Prostate gland (tissue), 2 donors: ENCODE results near the gene OAS3. TPM values are rescaled to one million over a fixed set of nuclear protein-coding genes. Genes with fewer than 3 reads are reported as not detected.

Experiments
- DNase-seq: peaks from one replicate; pipeline ENCODE4 v3.0.0-alpha.2; 2019; ENCODE audit warnings: low spot score
- H3K27ac ChIP-seq, 2 donors: fragments of 200-600 bp; sonication (generic); 2 replicates each; pipeline ENCODE4 v1.5.1; 2017 to 2019
- H3K27me3 ChIP-seq: fragments of 200-600 bp; sonication (generic); replicated peaks from 2 replicates; pipeline ENCODE4 v1.5.1; 2019; ENCODE audit not compliant: insufficient read depth
- H3K36me3 ChIP-seq, 2 donors: fragments of 200-600 bp; sonication (generic); 1 replicate in 1 of 2; 2 replicates in 1 of 2; pipeline versions ENCODE4 v1.5.1 to v1.8.1; 2017 to 2019
- H3K4me1 ChIP-seq: fragments of 200-600 bp; sonication (generic); replicated peaks from 2 replicates; pipeline ENCODE4 v1.5.1; 2019
- H3K4me3 ChIP-seq, 2 donors: fragments of 200-600 bp; sonication (generic); 2 replicates each; pipeline ENCODE4 v1.5.1; 2017 to 2019
- H3K9me3 ChIP-seq: fragments of 200-600 bp; sonication (generic); 2 replicates; pipeline ENCODE4 v1.5.1; 2017
- POLR2A ChIP-seq: fragments of 450-650 bp; IDR thresholded peaks from one replicate; pipeline ENCODE4 v1.6.1; 2016; ENCODE audit warnings: antibody characterized with exemption, mild to moderate bottlenecking
- POLR2AphosphoS5 ChIP-seq: sonication (generic); formaldehyde crosslinking; IDR thresholded peaks from one replicate; pipeline ENCODE4 v1.6.1; 2017; ENCODE audit warnings: antibody characterized with exemption
- WGBS: methylation state at CpG from one replicate; pipeline ENCODE4 v1.1.5; 2018; 5-methylcytosine and 5-hydroxymethylcytosine counted together
- intact Hi-C: fragments of 100-400 bp; cut with DNase I; formaldehyde crosslinking; loops from one replicate; pipeline ENCODE4 v1.14.2; 2022
- total RNA-seq, 2 donors: library from RNA; depleted of rRNA; stranded (reverse); fragments of >200 nt; gene quantifications; one replicate each; pipeline ENCODE4 v1.1.0, GENCODE V29; 2016
- TF ChIP-seq, protein P1 (sequence below), 4 experiments: fragments of 200-600 bp in 2 of 4; fragments of 450-650 bp in 2 of 4; sonication (generic) in 2 of 4; IDR thresholded peaks; 1 replicate in 3 of 4; 2 replicates in 1 of 4; pipeline ENCODE4 v1.5.1; 2016 to 2019; ENCODE audit warnings: antibody characterized with exemption in 4 of 4, mild to moderate bottlenecking in 2 of 4, moderate library complexity in 2 of 4

Gene OAS3
- total RNA-seq, 2 donors from 2014 or later: 8.7 to 11.2 TPM

DNA sequence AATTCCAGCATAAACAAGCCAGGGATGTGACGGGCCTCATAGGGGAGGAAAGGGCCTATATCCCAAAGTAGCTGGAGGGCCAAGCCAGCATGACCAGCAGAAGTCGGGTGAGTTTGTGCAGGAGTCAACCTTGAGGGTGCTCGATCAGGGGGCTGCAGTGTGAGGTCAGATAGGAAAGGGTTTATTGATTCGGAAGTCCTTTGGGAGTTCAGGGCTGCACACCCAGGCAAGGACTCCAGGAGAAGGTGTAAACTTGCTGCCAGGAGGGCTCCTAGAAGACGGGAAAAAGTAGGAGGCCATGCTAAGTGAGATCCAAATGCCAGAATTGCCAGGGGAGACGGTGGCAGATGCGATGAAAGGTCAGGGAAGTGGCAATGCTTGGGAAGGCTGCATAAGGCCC, 36.6 kb downstream of the OAS3 start:
- DNase-seq: no peak
- H3K4me1 ChIP-seq: no peaks in the 10 kb centered on the region
- 90% methylated on average over 7 of the region's 7 CpGs for WGBS
- no peaks in the 10 kb centered on the region for H3K27me3 ChIP-seq
- intact Hi-C loops: no loop called here
- no peaks in the 10 kb centered on the region for H3K9me3 ChIP-seq
- no peak overlapping the region for H3K27ac ChIP-seq
- TF ChIP-seq POLR2AphosphoS5: no peak
- TF ChIP-seq, protein P1, sequence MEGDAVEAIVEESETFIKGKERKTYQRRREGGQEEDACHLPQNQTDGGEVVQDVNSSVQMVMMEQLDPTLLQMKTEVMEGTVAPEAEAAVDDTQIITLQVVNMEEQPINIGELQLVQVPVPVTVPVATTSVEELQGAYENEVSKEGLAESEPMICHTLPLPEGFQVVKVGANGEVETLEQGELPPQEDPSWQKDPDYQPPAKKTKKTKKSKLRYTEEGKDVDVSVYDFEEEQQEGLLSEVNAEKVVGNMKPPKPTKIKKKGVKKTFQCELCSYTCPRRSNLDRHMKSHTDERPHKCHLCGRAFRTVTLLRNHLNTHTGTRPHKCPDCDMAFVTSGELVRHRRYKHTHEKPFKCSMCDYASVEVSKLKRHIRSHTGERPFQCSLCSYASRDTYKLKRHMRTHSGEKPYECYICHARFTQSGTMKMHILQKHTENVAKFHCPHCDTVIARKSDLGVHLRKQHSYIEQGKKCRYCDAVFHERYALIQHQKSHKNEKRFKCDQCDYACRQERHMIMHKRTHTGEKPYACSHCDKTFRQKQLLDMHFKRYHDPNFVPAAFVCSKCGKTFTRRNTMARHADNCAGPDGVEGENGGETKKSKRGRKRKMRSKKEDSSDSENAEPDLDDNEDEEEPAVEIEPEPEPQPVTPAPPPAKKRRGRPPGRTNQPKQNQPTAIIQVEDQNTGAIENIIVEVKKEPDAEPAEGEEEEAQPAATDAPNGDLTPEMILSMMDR (IDR thresholded peaks at IDR 0.05): no peak
- TF ChIP-seq POLR2A: no peak
- no peak overlapping the region for H3K4me3 ChIP-seq
- no peaks in the 10 kb centered on the region for H3K36me3 ChIP-seq

DNA sequence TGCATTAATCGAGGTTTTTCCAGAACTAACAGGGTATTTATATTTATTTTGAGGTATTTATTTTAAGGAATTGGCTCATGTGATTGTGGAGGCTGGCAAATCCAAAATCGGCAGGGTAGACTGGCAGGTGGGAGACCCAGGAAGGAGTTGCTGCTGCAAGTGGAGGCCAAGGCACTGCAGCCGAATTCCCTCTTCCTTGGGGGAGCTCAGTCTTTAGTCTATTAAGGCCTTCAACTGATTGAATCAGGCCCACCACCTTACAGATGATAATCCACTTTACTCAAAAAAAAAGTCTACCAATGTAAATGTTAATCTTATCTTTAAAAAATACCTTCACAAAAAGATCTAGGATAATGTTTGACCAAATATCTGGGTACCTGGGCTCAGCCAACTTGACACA, 38.9 kb downstream of the OAS3 start:
- TF ChIP-seq POLR2A: no peak
- TF ChIP-seq, protein P1 (IDR thresholded peaks at IDR 0.05): no peak
- no peak for TF ChIP-seq POLR2AphosphoS5

DNA sequence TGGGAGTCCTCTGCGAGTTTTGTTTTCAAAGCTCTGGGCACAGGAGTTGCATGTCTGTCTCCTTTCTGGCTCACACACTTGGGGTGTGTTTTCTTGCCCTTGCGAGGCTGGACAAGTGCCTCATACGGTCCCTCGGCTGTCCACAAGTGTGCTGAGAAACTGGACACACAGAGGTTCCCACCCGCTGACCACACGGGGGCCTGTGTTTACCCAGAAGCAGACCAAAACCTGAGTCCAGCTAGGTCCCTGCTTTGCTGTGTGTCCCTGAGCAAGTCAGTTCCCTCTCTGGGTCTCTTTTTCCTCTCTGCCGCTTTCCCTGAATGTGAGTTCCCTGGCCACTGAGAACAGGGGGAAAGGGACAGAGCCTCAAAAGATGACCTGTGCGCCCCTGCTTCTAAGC, 39.4 kb downstream of the OAS3 start:
- Histone ChIP-seq H3K27ac (peak overlapping the region; percentile 71 to 72), H3K27me3 (no peaks in the 10 kb centered on the region), H3K9me3 (no peaks in the 10 kb centered on the region), H3K4me1 (no peaks in the 10 kb centered on the region), H3K36me3 (no peaks in the 10 kb centered on the region), H3K4me3 (peak overlapping the region; percentile 19 to 27)
- TF ChIP-seq, protein P1 (IDR thresholded peaks at IDR 0.05): no peak
- no peak for TF ChIP-seq POLR2AphosphoS5
- no peak for TF ChIP-seq POLR2A
- intact Hi-C loops: no loop called here
- DNase-seq: no peak
- 85% methylated on average over 8 of the region's 8 CpGs for WGBS

More for the DNA sequence above, 38.9 kb downstream of the OAS3 start:
- H3K4me3 ChIP-seq: no peak overlapping the region
- 76% methylated on average over 3 of the region's 3 CpGs for WGBS
- DNase-seq: no peak
- H3K36me3 ChIP-seq: no peaks in the 10 kb centered on the region
- H3K9me3 ChIP-seq: no peaks in the 10 kb centered on the region
- no peak overlapping the region for H3K27ac ChIP-seq
- H3K27me3 ChIP-seq: no peaks in the 10 kb centered on the region
- intact Hi-C loops: no loop called here
- H3K4me1 ChIP-seq: no peaks in the 10 kb centered on the region

DNA sequence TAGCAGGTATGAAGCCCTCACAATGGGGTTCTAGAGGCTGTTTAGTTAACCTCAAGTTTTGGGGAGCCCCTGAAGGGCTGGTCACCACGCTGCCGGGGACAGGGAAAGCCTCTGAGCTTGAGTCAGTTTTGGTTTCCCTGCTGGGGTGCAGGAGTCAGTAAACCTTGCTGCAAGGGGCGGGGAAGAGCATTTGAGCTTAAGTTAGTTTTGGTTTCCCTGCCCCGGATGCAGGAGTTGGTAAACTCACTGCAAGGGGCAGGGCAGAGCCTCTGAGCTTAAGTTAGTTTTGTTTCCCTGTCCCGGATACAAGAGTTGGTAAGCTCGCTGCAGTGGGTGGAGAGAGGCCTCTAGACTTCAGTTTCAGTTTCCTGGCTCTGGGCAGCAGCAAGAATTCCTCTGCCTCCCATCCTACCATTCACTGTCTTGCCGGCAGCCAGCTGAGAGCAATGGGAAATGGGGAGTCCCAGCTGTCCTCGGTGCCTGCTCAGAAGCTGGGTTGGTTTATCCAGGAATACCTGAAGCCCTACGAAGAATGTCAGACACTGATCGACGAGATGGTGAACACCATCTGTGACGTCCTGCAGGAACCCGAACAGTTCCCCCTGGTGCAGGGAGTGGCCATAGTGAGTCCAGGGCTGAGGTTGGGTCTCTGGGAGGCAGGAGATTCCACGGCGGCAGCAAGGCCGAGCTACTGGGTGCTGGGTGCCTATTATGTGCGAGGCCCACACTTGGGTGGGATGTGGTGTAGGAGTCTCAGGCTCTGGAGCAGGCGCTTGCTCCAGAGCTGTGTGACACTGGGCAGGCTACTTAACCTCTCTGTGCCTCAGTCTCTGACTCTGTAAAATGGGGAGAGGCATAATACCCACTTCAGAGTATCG, 40.1 kb downstream of the OAS3 start, which contains the start of gene OAS2:
Gene OAS2, plus strand, starts transcription at position 357 of the 878 bp plus-strand sequence. Its CDS starts 90 bp downstream, at position 447.
- intact Hi-C loops: no loop called here
- DNase-seq: peak; percentile 63
- WGBS: 35% methylated on average over 17 of the region's 19 CpGs
- Histone ChIP-seq H3K27me3 (no peaks in the 10 kb centered on the region), H3K4me1 (no peaks in the 10 kb centered on the region), H3K27ac (peak within 1 kb of the TSS; percentile 71 to 72), H3K36me3 (no peaks in the 10 kb centered on the region), H3K4me3 (peak within 1 kb of the TSS; percentile 19 to 27), H3K9me3 (no peaks in the 10 kb centered on the region)
- peak; percentile 61 for TF ChIP-seq POLR2AphosphoS5
- TF ChIP-seq POLR2A: no peak
- TF ChIP-seq, protein P1 (IDR thresholded peaks at IDR 0.05): no peak
